Nephron progenitor cell (in vitro differentiated cells): ENCODE data around the gene ARID1B.

ENCODE experiments used
- DNase-seq: peaks from one replicate; pipeline ENCODE4 v3.0.0; 2021
- H3K27ac Mint-ChIP-seq: 2 replicates; pipeline ENCODE4 v1.8.0; 2021; ENCODE audit warnings: mild to moderate bottlenecking, moderate library complexity, mixed read lengths
- H3K27me3 Mint-ChIP-seq: 2 replicates; pipeline ENCODE4 v1.8.0; 2021; ENCODE audit warnings: mild to moderate bottlenecking, low read depth, mixed read lengths; ENCODE audit not compliant: poor library complexity
- H3K36me3 Mint-ChIP-seq: 2 replicates; pipeline ENCODE4 v1.8.0; 2021; ENCODE audit warnings: low read depth, mixed read lengths
- H3K4me1 Mint-ChIP-seq: 2 replicates; pipeline ENCODE4 v1.8.0; 2021; ENCODE audit warnings: mixed read lengths
- H3K4me3 Mint-ChIP-seq: 2 replicates; pipeline ENCODE4 v1.8.0; 2021; ENCODE audit warnings: mild to moderate bottlenecking, moderate library complexity, mixed read lengths
- H3K9me3 Mint-ChIP-seq: 2 replicates; pipeline ENCODE4 v1.8.0; 2021; ENCODE audit warnings: mild to moderate bottlenecking, moderate library complexity, mixed read lengths
- CTCF ChIP-seq: fragments of 200-600 bp; sonication (generic); IDR thresholded peaks from 2 replicates; pipeline ENCODE4 v1.5.0; 2021; ENCODE audit warnings: antibody characterized with exemption

The ARID1B gene

DNA sequence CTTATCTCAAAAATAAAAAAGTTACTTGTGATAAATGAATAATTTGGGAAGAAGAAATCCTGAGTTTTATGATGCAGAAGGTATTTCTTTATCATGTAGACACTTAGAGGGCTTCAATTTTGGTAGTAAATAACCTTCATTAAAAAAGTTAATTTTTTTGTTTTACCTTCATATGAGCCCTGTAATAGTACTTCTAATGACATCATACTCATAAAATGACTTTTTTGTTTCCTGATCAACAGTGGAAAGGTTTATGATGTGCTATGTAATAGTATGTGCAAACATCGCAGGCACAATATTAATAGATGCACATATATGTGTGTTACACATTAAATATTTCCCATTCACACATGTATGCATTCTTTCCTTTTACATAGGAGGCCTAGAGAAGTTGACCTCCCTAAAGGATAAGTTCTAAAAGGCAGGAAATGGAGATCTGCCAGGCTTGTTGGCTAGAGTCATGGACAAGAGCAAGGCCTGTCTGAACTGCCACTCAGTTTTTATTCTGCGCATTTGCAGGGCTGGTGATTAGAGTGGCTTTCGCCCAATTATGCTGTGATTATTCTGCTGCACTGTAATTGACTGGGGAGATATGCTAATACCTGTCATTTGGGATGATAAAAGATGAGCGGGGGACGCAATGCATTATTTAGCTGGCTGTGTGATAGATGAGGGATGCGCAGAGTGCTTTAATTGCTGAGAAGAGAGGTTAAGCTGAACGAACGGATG, 273.5 kb downstream of the ARID1B start:
- DNase-seq = no peak
- Mint-ChIP-seq H3K4me1 (peaks cover 40% of the 10 kb centered on the region), H3K27me3 (no peaks in the 10 kb centered on the region), H3K36me3 (peaks cover 16% of the 10 kb centered on the region), H3K27ac (no peak overlapping the region), H3K4me3 (no peak overlapping the region), H3K9me3 (peaks cover 12% of the 10 kb centered on the region)
- TF ChIP-seq CTCF = no peak

DNA sequence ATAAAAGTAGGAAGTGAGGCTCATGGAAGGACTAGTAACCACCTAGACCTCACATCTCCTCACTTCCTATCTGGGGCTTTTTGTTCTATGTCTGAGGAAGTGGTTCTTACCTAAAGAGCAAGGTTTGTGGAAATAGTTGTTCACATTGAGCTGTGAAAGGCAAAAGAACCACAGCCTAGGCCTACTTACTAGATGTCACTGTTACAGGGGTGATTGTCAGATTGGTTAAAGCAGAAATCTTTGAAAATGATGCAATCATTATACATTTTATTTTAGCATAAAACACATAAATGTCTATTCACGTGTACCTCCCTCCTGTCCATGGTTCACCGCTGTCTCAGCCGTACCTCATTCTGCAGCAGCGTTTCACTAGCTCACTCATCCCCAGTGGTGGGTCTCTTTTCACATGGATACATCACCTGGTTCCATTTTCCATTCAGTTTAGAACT, 277.4 kb downstream of the ARID1B start:
- no peak for TF ChIP-seq CTCF
- H3K36me3 Mint-ChIP-seq = peaks cover 32% of the 10 kb centered on the region
- H3K27me3 Mint-ChIP-seq = no peaks in the 10 kb centered on the region
- no peak overlapping the region for H3K4me3 Mint-ChIP-seq
- no peak overlapping the region for H3K27ac Mint-ChIP-seq
- DNase-seq = no peak
- peaks cover 20% of the 10 kb centered on the region for H3K9me3 Mint-ChIP-seq
- H3K4me1 Mint-ChIP-seq = peaks cover 25% of the 10 kb centered on the region

DNA sequence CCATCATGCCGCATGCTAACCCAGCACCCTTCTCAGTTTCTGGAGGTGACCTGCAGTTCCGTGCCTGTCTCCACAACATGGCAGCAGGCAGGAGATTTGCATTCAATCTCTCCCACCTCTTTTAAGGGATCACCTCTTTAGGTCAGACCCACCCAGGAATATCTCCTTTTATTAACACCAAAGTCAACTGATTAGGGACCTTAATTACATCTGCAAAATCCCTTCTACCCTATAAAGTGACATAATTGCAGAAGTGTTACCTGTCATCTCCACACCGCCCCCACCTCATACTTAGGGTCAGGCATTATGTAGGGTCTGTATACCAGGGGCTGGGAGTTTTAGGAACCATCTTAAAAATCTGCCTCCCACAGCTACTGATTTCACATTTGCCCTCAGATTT, 278.7 kb downstream of the ARID1B start:
- DNase-seq = no peak
- H3K27me3 Mint-ChIP-seq = no peaks in the 10 kb centered on the region
- peaks cover 20% of the 10 kb centered on the region for H3K9me3 Mint-ChIP-seq
- peaks cover 32% of the 10 kb centered on the region for H3K36me3 Mint-ChIP-seq
- no peak overlapping the region for H3K27ac Mint-ChIP-seq
- no peak for TF ChIP-seq CTCF
- peaks cover 25% of the 10 kb centered on the region for H3K4me1 Mint-ChIP-seq
- H3K4me3 Mint-ChIP-seq = no peak overlapping the region

DNA sequence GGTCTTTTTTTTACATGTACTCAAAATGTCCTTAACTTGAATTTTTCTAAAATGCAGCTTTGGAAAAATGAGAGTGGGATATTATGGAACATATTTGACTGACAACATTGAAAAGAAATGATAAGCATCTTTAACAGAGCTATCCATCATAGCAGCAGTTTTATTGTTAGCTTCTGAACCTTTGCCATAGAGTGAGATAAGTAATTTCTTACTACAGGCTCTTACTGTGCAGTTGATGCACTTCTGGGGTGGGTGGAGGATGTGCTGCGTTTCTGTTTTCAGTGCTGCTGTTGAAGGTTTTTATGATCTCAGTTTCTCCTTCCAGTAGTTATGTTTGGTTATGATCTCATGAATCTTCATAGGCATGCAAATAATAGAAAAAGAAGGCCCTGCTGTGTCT, 279.1 kb downstream of the ARID1B start:
- H3K27ac Mint-ChIP-seq = no peak overlapping the region
- peaks cover 32% of the 10 kb centered on the region for H3K36me3 Mint-ChIP-seq
- H3K4me3 Mint-ChIP-seq = no peak overlapping the region
- peaks cover 20% of the 10 kb centered on the region for H3K9me3 Mint-ChIP-seq
- H3K27me3 Mint-ChIP-seq = no peaks in the 10 kb centered on the region
- peaks cover 23% of the 10 kb centered on the region for H3K4me1 Mint-ChIP-seq
- DNase-seq = no peak
- no peak for TF ChIP-seq CTCF

GRCh38 chr6:157058574-157058973, 281.4 kb downstream of the ARID1B start:
- DNase-seq = no peak
- Mint-ChIP-seq H3K27me3 (no peaks in the 10 kb centered on the region), H3K36me3 (peaks cover 32% of the 10 kb centered on the region), H3K27ac (peak overlapping the region; percentile 82), H3K4me3 (no peak overlapping the region), H3K9me3 (peaks cover 20% of the 10 kb centered on the region), H3K4me1 (peaks cover 23% of the 10 kb centered on the region)
- no peak for TF ChIP-seq CTCF

GRCh38 chr6:157059781-157060180, 282.6 kb downstream of the ARID1B start:
- peaks cover 18% of the 10 kb centered on the region for H3K9me3 Mint-ChIP-seq
- peaks cover 29% of the 10 kb centered on the region for H3K36me3 Mint-ChIP-seq
- peaks cover 27% of the 10 kb centered on the region for H3K4me1 Mint-ChIP-seq
- no peak for TF ChIP-seq CTCF
- DNase-seq = no peak
- no peak overlapping the region for H3K4me3 Mint-ChIP-seq
- H3K27me3 Mint-ChIP-seq = no peaks in the 10 kb centered on the region
- H3K27ac Mint-ChIP-seq = peak overlapping the region; percentile 85
